ENCODE measurements around the gene MST1R.
A peak's percentile ranks its signal among the peaks of the same experiment; 100 is the strongest.
"Not testable (repeated sequence)": the region's sequence is repeated elsewhere in the genome, so short reads cannot be mapped to it uniquely, and the experiment has no call there.

Gene MST1R

GRCh38 chr3:49926117-49926728 is 22.6 kb upstream of the MST1R start:
- no peak for DNase-seq
- TF ChIP-seq POLR2A (IDR thresholded peaks at IDR 0.05; ENCODE audit: low read length) (no peak), GATA1 (IDR thresholded peaks at IDR 0.05; ENCODE audit: low read depth, low read length) (no peak)

- no peak for DNase-seq
- TF ChIP-seq POLR2A (IDR thresholded peaks at IDR 0.05; ENCODE audit: low read length), result no peak
- TF ChIP-seq GATA1 (IDR thresholded peaks at IDR 0.05; ENCODE audit: low read depth, low read length), result no peak
Measured at GRCh38 chr3:49925485-49925884, 21.8 kb upstream of the MST1R start.

- TF ChIP-seq GATA1 (IDR thresholded peaks at IDR 0.05; ENCODE audit: low read depth, low read length) (no peak), POLR2A (IDR thresholded peaks at IDR 0.05; ENCODE audit: low read length) (no peak)
- peak in 1 of 2 experiments; percentile 47 for DNase-seq
Measured at GRCh38 chr3:49924683-49925082, 21.0 kb upstream of the MST1R start.

- not testable (repeated sequence) for DNase-seq
Measured at GRCh38 chr3:49917806-49918590, 14.3 kb upstream of the MST1R start.

GRCh38 chr3:49916686-49917085 is 13.0 kb upstream of the MST1R start:
- TF ChIP-seq GATA1 (IDR thresholded peaks at IDR 0.05; ENCODE audit: low read depth, low read length), result no peak
- TF ChIP-seq POLR2A (IDR thresholded peaks at IDR 0.05; ENCODE audit: low read length), result no peak
- DNase-seq, result no peak

GRCh38 chr3:49914906-49915305 is 11.2 kb upstream of the MST1R start:
- DNase-seq, result no peak
- TF ChIP-seq POLR2A (IDR thresholded peaks at IDR 0.05; ENCODE audit: low read length) (no peak), GATA1 (IDR thresholded peaks at IDR 0.05; ENCODE audit: low read depth, low read length) (no peak)

- TF ChIP-seq GATA1 (IDR thresholded peaks at IDR 0.05; ENCODE audit: low read depth, low read length) (no peak), POLR2A (IDR thresholded peaks at IDR 0.05; ENCODE audit: low read length) (no peak)
- no peak for DNase-seq
Measured at GRCh38 chr3:49912881-49913281, 9.2 kb upstream of the MST1R start.

- no peak for DNase-seq
- TF ChIP-seq POLR2A (IDR thresholded peaks at IDR 0.05; ENCODE audit: low read length) (no peak), GATA1 (IDR thresholded peaks at IDR 0.05; ENCODE audit: low read depth, low read length) (no peak)
Measured at GRCh38 chr3:49911611-49912010, 7.9 kb upstream of the MST1R start.

GRCh38 chr3:49911124-49911420 is 7.4 kb upstream of the MST1R start:
- TF ChIP-seq POLR2A (IDR thresholded peaks at IDR 0.05; ENCODE audit: low read length), result no peak

DNA sequence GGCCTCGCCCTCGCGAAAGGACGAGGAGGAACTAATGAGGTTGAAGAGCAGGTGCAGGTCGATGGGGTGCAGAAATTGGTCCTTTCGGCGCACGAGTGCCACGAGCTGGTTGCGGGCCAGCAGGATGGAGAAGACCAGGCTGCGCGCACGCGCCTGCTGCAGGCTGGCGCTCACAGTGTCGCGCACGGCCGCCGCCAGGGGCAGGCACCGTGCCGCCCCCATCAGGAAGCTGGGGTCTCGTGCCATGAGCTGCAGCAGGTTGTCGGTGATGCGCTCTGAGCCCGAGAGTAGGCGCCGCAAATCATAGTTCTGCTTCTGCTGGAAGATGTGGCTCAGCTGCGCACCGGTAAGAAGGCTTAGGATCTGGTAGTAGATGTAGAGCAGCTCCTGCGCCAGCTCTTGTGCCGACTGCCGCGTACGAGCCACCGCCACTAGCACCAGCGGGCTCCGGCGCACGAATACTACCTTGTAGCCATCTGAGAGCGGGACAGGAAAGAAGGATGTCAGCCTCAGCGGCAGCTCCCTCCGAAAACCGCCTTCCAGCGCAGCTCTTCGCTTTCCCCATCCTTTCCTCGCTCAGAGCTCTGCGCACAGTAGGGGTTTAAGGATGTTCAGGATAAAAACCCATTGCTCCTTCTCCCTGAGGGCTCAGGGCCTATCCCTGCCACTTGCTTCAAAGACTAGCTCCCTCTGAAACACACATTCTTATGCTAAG is 6.9 kb upstream of the MST1R start:
- no peak for DNase-seq
- TF ChIP-seq GATA1 (IDR thresholded peaks at IDR 0.05; ENCODE audit: low read depth, low read length) (no peak), POLR2A (IDR thresholded peaks at IDR 0.05; ENCODE audit: low read length) (no peak)

More at GRCh38 chr3:49911124-49911420, 7.4 kb upstream of the MST1R start:
- no peak for DNase-seq

- TF ChIP-seq POLR2A (IDR thresholded peaks at IDR 0.05; ENCODE audit: low read length) (peak; percentile 16), GATA1 (IDR thresholded peaks at IDR 0.05; ENCODE audit: low read depth, low read length) (no peak)
- DNase-seq, result peak; percentile 57 to 73
Measured at GRCh38 chr3:49908373-49909199, 4.9 kb upstream of the MST1R start.

GRCh38 chr3:49906073-49906743 is 2.5 kb upstream of the MST1R start:
- no peak for TF ChIP-seq GATA1 (IDR thresholded peaks at IDR 0.05; ENCODE audit: low read depth, low read length)
- no peak for TF ChIP-seq POLR2A (IDR thresholded peaks at IDR 0.05; ENCODE audit: low read length)
- peak; percentile 75 to 77 for DNase-seq

- not testable (repeated sequence) for DNase-seq
Measured at GRCh38 chr3:49904448-49904847, 775 bp upstream of the MST1R start.

Measured in erythroblast (primary cell).